GM12892 (cell line): Measurements from ENCODE around the gene TENT4A.

Experiments used
- POLR2A ChIP-seq: IDR thresholded peaks from 2 replicates; pipeline ENCODE4 v1.6.1; 2011; ENCODE audit warnings: low read depth, low read length, control low read depth
- POLR2AphosphoS5 ChIP-seq: IDR thresholded peaks from 2 replicates; pipeline ENCODE4 v1.6.1; 2011; ENCODE audit warnings: low read depth, low read length, control low read depth

GRCh38 chr5:6731465-6732237 is 18.4 kb downstream of the TENT4A start:
- TF ChIP-seq POLR2AphosphoS5 (no peak), POLR2A (no peak)
